RWPE2 (cell line): ENCODE results near the gene PSEN2.
"Not testable (repeated sequence)": the region's sequence is repeated elsewhere in the genome, so short reads cannot be mapped to it uniquely, and the experiment has no call there.

Source experiments
- ATAC-seq: fragments of 200-7000 bp; cut with Tn5 transposase; 3 replicates; pipeline ENCODE4 v1.9.1; 2021; ENCODE audit warnings: low read depth
- DNase-seq: peaks from one replicate; pipeline ENCODE4 v3.0.0-alpha.2; 2020; ENCODE audit warnings: low spot score
- H3K27ac ChIP-seq: fragments of 450-650 bp; 2 replicates; pipeline ENCODE4 v1.5.1; 2017; ENCODE audit warnings: mild to moderate bottlenecking; ENCODE audit not compliant: poor library complexity, severe bottlenecking
- H3K27me3 ChIP-seq: fragments of 250-450 bp; sonication (Bioruptor Pico); 2 replicates; pipeline ENCODE4 v1.5.1; 2021; ENCODE audit warnings: mild to moderate bottlenecking, moderate library complexity; ENCODE audit not compliant: insufficient read depth, poor library complexity, severe bottlenecking
- H3K36me3 ChIP-seq: fragments of 250-450 bp; sonication (Bioruptor Pico); 2 replicates; pipeline ENCODE4 v1.5.1; 2020; ENCODE audit warnings: low read depth, mild to moderate bottlenecking, moderate library complexity
- H3K4me1 ChIP-seq: fragments of 250-450 bp; sonication (Bioruptor Pico); 2 replicates; pipeline ENCODE4 v1.5.1; 2021; ENCODE audit warnings: mild to moderate bottlenecking, moderate library complexity; ENCODE audit not compliant: insufficient read depth, poor library complexity, severe bottlenecking
- H3K4me3 ChIP-seq: fragments of 250-450 bp; sonication (Bioruptor Pico); 2 replicates; pipeline ENCODE4 v1.5.1; 2021; ENCODE audit warnings: mild to moderate bottlenecking, moderate library complexity; ENCODE audit not compliant: severe bottlenecking
- H3K9me3 ChIP-seq: fragments of 250-450 bp; sonication (Bioruptor Pico); 2 replicates; pipeline ENCODE4 v1.5.1; 2021; ENCODE audit warnings: mild to moderate bottlenecking, moderate library complexity; ENCODE audit not compliant: severe bottlenecking
- TF ChIP-seq, protein P1 (sequence below): fragments of 450-650 bp; IDR thresholded peaks from one replicate; pipeline ENCODE4 v1.5.1; 2017; ENCODE audit warnings: mild to moderate bottlenecking, moderate library complexity; ENCODE audit not compliant: poor library complexity, severe bottlenecking

Gene PSEN2

DNA sequence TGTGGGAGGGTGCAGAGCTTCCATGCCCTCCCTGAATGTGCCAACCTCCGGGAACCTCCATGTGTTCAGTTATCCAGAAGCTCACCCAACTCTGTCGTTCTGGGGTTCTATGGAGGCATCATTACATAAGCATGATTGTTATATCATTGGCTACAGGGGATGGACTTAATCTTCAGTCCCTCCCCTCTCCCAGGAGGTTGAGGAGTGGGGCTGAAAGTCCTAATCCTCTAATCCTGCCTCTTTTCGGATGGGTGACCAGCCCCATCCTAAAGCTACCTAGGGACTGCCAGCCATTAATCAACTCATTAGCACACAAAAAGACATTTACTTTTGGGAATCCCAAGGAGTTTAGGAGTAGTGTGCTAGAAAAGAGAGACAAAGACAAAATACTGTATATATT lies 32.0 kb upstream of the PSEN2 start:
- Histone ChIP-seq H3K27me3 (no peaks in the 10 kb centered on the region), H3K4me3 (no peak overlapping the region), H3K4me1 (no peaks in the 10 kb centered on the region), H3K36me3 (no peaks in the 10 kb centered on the region), H3K9me3 (no peaks in the 10 kb centered on the region), H3K27ac (no peak overlapping the region)
- TF ChIP-seq, protein P1, sequence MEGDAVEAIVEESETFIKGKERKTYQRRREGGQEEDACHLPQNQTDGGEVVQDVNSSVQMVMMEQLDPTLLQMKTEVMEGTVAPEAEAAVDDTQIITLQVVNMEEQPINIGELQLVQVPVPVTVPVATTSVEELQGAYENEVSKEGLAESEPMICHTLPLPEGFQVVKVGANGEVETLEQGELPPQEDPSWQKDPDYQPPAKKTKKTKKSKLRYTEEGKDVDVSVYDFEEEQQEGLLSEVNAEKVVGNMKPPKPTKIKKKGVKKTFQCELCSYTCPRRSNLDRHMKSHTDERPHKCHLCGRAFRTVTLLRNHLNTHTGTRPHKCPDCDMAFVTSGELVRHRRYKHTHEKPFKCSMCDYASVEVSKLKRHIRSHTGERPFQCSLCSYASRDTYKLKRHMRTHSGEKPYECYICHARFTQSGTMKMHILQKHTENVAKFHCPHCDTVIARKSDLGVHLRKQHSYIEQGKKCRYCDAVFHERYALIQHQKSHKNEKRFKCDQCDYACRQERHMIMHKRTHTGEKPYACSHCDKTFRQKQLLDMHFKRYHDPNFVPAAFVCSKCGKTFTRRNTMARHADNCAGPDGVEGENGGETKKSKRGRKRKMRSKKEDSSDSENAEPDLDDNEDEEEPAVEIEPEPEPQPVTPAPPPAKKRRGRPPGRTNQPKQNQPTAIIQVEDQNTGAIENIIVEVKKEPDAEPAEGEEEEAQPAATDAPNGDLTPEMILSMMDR = no peak
- ATAC-seq = no peak
- DNase-seq = no peak

- Histone ChIP-seq H3K36me3 (no peaks in the 10 kb centered on the region), H3K9me3 (no peaks in the 10 kb centered on the region), H3K4me3 (no peak overlapping the region), H3K27ac (no peak overlapping the region), H3K4me1 (no peaks in the 10 kb centered on the region), H3K27me3 (no peaks in the 10 kb centered on the region)
- TF ChIP-seq, protein P1 = no peak
- DNase-seq = no peak
- no peak for ATAC-seq
Measured at GRCh38 chr1:226845624-226846023, 24.8 kb upstream of the PSEN2 start.

DNA sequence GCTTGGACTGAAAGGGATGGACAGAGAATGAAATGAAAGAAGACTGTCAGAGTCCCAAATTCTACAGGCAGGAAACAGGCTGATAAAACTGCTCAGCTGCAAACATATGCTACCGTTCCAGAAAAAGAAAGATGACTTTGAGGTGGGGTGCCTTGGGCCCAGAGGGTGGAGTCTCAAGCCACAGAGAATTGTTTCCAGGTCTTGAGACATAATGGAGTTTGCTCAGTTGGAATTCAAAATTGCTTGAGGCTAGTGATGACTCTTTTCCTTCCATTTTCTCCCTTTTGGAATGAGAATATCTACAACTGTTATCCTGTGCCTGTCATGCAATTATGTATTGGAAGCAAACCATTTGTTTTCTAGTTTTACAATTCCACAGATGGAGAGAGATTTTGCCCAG lies 23.6 kb upstream of the PSEN2 start:
- H3K4me1 ChIP-seq = no peaks in the 10 kb centered on the region
- H3K27ac ChIP-seq = no peak overlapping the region
- ATAC-seq (no peak), DNase-seq (no peak)
- TF ChIP-seq, protein P1 = no peak
- no peaks in the 10 kb centered on the region for H3K36me3 ChIP-seq
- H3K9me3 ChIP-seq = no peaks in the 10 kb centered on the region
- no peaks in the 10 kb centered on the region for H3K27me3 ChIP-seq
- H3K4me3 ChIP-seq = no peak overlapping the region

DNA sequence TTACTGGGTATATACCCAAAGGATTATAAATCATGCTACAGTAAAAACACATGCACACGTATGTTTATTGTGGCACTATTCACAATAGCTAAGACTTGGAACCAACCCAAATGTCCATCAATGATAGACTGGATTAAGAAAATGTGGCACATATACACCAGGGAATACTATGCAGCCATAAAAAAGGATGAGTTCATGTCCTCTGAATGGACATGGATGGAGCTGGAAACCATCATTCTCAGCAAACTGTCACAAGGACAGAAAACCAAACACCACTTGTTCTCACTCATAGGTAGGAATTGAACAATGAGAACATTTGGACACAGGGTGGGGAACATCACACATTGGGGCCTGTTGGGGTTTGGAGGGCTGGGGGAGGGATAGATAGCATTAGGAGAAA lies 15.9 kb upstream of the PSEN2 start:
- ATAC-seq, H3K4me1 ChIP-seq, DNase-seq, H3K9me3 ChIP-seq, H3K36me3 ChIP-seq, H3K27ac ChIP-seq, H3K4me3 ChIP-seq, H3K27me3 ChIP-seq: not testable (repeated sequence)

- TF ChIP-seq, protein P1 = no peak
- no peaks in the 10 kb centered on the region for H3K9me3 ChIP-seq
- no peaks in the 10 kb centered on the region for H3K36me3 ChIP-seq
- DNase-seq (no peak), ATAC-seq (no peak)
- H3K4me3 ChIP-seq = no peak overlapping the region
- H3K27me3 ChIP-seq = no peaks in the 10 kb centered on the region
- no peaks in the 10 kb centered on the region for H3K4me1 ChIP-seq
- no peak overlapping the region for H3K27ac ChIP-seq
Measured at GRCh38 chr1:226862890-226863289, 7.5 kb upstream of the PSEN2 start.

GRCh38 chr1:226863446-226863845 lies 7.0 kb upstream of the PSEN2 start:
- TF ChIP-seq, protein P1 = no peak
- no peak for DNase-seq
- Histone ChIP-seq H3K4me1 (no peaks in the 10 kb centered on the region), H3K9me3 (no peaks in the 10 kb centered on the region), H3K36me3 (no peaks in the 10 kb centered on the region), H3K4me3 (no peak overlapping the region), H3K27ac (no peak overlapping the region), H3K27me3 (no peaks in the 10 kb centered on the region)
- ATAC-seq = no peak
